ENCODE results near the gene RALGPS2.

RALGPS2 gene

DNA sequence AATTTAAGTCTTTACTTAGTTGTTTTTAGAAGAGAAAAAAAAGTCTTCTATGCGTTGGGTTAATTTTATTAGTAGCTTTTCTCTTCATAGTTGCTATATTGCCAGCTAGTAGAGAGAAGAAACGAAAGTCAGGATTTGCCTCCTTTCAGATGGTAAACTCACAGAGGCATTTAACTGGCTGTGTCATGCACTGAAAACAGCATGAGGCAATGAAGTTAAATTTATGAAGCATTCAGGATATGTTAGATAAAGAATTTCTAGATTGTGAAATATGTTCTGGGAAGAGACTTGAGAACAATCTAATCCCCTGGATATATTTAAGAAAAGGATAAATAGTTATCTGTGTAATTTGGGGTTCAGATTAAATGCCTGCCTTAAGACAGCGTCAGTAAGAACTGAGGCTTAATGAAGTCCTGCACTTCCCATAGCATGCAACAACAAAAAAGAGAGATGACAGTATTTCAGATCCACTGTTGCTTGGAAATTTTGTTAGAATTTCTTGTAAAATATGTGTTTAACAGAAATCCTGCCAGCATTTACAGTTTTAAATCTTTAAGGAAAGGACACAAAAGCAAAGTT is 144.2 kb downstream of the RALGPS2 start:
- DNase-seq = no peak

DNA sequence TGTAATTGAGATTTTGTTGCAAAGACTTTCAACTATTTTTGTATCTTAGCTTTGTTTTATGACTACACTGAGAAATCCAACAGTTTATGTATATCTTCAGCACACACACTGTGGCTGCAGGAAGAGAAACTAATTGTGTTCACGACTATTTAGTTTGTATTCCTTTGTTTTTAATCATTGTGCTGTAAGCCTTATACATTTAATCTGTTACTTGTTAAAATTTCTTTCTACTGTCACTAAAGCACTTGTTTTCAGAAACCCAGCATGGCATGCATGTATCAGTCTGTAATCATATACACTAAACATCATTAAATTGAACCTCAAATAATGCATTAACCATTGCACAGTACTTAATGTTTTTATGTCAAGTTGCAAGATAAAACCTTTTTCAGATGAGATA is 145.2 kb downstream of the RALGPS2 start:
- no peak for DNase-seq

DNA sequence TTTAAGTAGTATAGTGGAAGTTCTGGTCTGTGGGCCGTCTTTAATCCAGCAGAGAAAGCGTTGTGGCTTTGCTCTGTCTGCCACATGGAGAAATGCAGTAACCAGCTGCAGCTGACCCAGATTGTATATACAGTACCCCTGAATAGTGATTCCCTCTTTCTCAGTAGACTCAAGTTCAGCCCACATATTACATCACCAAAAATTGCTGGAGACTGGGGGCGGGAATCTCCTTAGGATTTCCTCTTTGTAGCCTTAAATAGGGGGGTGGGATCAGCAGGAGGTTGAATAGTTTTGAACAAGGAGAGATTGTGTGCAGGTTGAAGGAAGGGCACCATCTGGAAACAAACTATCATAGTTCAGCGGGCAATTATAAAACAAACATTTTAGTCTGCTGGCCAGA is 145.9 kb downstream of the RALGPS2 start, which contains the start of gene ANGPTL1:
TSS of gene ANGPTL1 (minus strand) at position 134 of the 400 bp plus-strand sequence. CDS start 5,301 bp downstream, outside the sequence.
- peak; percentile 20 for DNase-seq

DNA sequence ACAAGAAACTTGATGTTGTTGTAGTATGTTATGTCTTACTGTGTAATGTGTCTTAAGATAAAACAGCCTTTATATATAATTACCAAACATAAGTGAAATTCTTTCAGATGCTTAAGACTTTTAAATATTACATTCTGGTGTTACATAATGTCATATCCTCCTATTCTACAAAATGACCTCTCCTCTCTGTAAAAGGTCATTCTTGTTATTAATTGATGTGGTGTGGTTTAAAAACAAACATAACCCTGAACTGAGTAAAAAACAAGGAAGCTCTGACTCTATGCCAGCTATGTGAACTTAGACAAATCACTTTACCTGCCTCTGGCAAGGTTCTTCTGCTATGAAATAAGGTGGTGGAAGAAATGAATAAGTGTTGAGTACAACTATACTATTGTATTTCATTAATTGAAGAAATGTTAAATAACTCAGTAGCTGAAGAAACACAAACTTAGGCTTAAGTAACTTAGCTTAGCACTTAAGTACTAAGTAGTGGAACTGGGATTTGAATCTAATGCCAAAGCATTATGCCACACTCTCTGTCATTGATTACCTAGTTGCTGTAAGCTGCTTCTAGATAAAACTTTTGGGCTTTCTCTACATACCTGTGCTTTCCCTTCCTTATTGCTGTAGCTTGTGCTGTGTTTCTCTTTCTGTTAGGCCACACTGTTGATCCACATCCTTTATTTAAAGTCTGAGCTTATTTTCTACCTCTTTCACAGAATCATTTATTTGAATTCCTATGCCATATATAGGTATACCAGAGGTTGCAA is 146.7 kb downstream of the RALGPS2 start:
- no peak for DNase-seq

DNA sequence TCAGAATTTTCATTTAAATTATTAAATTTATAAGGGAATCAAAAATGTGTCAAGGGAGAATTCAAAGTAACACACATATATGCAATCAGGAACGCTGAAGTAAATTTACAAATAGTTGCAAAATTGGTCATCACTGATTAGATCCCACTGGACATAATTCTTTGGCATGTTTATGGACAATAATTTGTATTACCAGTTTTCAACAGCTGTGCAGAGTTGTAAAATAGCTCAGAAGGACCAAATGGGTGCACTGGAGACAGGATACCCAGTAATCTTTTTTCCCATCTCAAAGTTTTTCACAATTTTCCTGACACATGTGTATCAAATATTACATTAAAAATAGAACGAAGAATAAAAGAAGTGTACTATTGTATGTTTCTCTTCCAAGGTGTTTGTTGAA is 149.9 kb downstream of the RALGPS2 start:
- no peak for DNase-seq

DNA sequence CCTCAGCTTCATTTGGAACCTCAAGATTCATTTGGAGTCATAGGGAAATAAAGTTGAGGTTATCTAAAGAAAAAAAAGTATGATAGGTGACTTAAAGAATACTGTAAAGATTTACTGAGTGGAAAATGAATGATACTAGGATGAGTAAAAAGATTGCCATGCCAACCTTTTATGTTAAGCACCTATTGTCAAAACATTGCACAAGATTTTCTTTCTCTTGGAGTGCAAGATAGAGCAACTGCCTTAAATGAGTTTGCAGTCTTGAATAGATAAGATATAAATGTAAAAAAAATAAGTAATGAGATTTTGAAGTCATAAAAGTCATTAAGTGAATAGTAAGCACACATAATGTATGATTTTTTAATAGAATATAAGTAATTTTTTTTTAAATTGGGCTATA is 150.9 kb downstream of the RALGPS2 start:
- DNase-seq = no peak

DNA sequence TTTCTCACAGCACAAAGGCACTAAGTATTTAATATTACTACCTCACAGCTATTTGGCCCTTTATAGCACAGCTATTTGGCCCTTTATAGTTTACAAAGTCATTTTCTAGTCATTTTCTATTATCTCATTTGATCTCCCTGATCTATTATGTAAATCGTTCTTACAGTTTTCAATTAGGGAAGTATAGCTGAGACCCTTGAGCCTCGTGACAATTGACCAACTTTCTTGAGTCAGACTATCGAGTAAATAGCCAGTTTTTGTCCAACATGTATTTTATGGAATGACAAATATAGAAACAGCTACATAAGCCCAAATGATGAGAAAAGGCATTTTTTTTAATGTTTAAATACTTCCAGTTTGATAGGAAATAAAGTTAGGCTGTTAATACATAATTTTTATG is 152.9 kb downstream of the RALGPS2 start:
- DNase-seq = no peak

DNA sequence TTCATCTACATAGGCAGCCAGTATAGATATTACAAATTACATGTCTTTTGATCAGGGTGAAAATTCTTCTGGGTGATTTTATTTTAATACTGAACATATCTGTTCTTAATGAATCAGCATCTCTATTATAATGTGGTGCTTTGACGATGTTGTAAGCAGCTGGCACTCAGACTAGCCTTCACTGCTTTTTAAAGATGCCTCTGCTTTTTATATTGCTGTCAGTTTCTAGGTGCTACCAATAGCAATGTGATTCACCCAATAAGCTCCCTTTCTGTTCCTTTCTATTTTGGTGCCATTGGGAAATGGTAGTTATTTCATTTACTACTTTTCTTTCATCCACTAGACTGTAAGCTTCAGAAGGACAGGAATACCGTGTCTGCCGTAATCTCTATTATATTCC is 156.9 kb downstream of the RALGPS2 start:
- no peak for DNase-seq

DNA sequence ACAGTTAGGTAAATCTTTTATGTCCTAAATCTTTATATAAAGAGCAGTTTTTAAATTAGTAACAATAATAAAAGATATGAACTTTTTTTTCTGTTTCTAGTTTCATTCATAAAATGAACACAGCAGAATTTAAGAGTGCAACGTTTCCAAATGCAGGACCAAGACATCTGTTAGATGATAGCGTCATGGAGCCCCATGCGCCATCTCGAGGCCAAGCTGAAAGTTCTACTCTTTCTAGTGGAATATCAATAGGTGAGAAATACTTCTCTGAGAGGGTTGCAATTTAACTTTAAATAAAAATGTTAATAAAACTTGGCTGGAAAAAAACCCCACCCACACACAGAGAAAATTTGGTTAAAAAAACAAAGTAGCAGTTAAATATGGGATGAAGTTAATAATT is 160.8 kb downstream of the RALGPS2 start:
- no peak for DNase-seq

DNA sequence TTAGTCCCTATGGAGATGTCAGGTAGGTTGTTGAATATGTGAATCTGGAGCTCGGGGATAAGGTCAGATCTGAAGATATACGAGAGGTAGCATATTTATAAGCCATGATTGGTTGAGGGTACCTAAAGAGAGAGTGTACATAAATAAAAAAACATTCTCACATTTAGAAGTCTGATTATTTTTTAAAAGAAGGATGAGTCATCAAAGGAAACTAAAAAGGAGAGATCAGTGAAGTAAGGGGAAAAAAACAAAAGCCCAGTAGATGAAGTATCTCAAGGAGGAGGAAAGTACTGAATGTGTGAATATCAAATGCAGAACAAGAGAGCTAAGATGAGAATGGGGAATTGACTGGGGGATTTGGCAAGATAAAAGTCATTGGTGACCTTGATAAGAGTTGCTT is 161.5 kb downstream of the RALGPS2 start:
- DNase-seq = no peak

DNA sequence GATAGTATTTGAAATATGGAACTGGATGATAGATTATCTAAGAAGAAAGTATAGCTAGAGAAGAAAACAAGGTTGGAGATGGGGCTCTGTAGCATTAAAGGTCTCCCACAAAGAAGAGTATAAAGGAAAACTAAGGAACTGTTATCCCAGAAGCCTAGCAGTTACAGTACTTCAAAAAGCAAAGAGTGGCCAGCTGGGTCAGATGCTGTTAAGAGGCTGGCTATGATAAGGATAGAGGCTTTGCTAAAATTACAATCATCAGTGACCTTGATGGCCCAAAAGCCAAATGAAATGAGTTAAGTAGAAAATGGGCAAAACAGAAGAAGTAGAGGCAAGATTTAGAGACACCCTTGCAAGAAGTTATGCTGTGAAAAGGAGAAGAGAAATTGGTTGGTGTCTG is 170.9 kb downstream of the RALGPS2 start:
- DNase-seq = no peak

DNA sequence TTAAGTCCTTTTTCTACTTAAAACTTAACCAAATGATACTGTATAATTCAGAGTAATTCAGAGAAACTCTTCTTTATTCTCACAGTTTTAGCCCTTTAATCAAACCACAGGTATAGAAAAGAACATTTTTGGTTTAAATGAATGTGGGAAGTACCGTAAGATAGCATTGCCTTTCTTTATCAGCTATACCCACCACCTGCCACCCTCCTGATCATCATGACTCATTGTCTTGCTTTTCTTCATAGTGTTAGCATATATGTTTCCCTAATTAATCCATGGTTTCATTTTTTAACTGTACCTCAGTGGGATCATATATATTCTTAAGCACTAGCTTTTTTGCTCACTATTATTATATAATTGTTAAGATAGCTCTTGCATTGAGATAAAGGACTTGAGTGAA is 173.4 kb downstream of the RALGPS2 start:
- DNase-seq = no peak

DNA sequence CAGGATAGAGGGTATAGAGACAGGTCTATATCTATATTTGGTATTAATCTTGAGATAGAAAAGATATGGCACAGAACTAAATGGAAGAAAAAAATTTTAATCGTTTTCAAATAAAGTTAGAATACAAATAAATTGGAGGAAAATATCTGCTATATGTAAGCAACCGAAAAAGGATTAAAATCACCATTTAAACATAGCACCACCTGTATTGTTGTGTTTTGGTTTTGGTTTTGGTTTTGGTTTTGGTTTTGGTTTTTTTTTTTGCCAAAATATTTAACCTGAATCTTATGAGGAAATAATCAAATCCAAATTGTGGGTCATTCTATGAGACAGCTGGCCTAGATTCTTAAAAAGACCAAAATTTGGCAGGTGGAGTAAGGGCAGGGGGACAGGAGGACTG is 174.4 kb downstream of the RALGPS2 start:
- no peak for DNase-seq

DNA sequence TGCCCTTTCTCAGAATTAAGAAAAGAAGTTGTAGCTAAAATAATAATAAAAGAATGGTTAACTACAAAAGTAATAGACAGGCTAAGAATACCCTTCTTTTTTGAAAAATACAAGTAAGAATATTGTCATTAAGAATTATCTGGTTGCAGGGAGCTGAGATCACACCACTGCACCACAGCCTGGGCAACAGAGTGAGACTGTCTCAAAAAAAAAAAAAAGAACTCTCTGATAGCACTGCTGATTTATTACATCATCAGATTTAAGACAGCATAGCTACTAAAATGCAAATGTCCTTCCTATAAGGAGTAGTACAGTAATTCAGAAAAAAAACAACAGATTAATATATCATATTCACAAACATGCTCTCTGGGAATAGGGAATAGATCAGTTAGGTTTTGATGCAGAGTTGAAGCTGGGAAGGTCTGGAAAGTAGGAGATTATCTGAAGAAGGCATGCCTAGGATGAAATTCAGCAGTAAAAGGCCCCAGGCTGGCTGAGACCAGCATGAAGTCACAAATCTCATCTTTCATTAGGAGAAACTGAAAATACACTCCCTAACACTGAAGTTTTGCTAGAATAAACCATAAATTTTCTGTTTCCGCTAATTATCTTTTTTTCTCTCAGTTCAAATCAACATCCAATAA is 176.6 kb downstream of the RALGPS2 start:
- no peak for DNase-seq

DNA sequence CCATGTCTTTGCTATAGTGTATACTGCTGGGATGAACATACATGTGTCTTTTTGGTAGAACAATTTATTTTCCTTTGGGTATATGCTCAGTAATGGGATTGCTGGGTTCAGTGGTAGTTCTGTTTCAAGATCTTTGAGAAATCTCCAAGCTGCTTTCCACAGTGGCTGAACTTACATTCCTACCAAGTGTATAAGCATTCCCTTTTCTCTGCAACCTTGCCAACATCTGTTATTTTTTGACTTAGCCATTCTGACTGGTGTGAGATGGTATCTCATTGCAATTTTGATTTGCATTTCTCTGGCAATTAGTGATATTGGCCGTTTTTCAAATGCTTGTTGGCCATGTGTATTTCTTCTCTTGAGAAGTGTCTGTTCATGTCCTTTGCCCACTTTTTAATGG is 183.3 kb downstream of the RALGPS2 start:
- DNase-seq = peak; percentile 7

DNA sequence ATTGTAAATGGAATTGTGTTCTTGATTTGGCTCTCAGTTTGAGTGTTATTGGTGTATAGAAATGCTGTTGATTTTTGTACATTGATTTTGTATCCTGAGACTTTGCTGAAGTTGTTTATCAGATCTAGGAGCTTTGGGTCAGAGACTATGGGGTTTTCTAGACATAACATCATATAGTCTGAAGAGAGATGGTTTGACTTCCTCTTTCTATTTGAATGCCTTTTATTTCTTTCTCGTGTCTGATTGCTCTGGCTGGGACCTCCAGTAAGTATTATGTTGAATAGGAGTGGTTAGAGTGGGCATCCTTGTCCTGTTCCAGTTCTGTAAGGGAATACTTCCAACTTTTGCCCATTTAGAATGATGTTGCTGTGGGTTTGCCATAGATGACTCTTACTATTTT is 185.0 kb downstream of the RALGPS2 start:
- DNase-seq = no peak

DNA sequence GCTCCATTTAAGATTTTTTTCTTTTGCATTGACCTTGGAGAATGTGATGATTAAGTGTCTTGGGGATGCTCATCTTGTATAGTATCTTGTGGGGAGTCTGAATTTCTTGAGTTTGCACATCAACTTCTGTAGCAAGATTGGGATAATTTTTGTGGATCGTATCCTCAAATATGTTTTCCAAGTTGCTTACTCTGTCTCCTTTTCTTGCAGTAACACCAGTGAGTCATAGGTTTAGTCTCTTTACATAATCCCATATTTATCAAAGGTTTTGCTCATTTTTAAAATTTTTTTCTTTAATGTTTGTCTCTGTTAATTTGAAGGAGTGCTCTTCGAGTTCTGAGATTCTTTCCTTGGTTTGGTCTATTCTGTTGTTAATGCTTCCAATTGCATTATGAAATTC is 187.6 kb downstream of the RALGPS2 start:
- DNase-seq = no peak

DNA sequence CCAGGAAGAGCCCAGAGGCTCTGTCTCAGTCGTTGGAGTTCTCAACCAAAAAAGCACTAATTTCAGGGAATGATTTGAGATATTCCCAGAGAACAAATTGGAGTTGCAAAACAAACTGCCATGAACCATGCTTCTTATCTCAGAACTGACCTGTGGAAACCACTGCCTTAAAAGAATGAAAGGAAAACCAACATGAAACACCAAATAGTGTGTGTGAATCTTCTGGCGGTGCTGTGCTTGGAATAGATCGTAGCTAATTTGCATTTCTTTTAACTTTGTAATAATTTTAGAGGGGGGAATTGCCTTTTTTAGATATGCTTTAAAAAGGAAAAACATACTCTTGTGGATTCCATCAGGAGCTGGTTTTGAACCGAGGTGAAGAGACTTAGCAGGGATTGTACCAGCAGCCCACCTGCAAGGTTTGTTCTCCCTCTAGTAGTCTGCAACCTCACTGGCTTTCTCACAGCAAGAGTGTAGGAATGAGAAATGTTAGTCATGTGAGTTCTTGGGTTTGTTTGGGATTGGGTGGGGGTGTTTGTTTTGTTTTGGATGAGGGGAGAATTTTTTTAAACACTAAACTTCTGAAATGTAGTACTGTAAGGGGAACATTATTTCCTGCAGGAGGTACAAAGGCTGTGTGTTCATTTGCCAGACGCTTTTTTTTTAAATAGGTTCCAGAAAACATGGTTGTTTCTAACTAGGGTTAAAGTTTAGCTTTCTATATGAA is 191.6 kb downstream of the RALGPS2 start:
- DNase-seq = no peak

DNA sequence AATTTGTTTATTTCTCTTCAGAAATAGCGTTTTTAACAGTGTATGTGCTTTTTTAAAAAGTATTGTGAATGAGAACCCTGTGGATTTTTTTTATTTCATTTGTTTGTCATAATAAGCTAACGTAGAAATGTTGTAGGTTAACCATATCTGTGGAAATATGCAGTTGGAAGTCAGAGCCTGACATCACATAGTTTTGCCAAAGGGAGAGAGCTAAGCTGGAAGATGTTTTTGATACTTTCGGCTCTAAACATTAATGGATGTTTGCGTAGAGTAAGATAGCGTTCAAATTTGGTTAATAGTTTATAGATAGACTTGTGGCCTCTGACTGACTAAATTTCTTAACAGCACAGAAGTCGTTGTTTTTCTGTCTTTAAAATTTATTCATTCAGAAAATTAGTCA is 193.3 kb downstream of the RALGPS2 start:
- no peak for DNase-seq

DNA sequence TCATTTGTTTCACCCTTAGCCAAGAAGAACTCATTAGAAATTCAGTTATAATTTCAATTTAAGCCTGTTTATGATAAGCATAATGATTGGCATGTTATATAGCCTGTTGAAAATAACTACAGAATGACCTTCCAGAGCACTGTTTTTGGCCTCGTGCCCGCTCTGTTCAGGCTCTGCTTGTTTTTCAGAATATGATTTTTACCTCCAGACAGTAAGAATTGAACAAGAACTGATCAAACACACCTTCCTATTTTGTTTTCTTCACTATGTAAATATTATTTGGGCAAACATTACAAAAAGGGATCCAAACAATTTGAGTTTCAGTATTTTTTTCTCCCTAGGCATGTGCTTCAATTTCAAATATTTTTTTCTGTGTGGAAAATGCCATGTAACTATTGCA is 193.9 kb downstream of the RALGPS2 start:
- DNase-seq = no peak

DNA sequence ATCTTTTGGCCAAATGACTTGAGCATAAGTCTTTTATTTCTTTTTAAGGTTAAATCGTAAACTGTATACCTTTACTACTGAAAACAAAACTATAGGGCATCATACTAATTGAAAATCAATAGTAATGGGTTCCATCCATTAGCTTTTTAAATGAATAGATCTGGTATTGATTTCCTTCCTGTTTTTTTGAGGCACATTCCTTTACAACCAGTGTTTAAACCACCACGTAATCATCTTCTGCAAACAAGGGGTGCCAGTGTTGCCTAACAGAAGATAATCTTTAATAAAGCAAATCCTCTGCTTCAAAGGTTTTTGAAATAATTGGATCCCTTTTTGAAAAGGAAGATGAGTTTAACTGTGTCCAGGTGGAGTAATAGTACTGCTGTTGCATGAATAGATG is 194.5 kb downstream of the RALGPS2 start:
- DNase-seq = no peak

DNA sequence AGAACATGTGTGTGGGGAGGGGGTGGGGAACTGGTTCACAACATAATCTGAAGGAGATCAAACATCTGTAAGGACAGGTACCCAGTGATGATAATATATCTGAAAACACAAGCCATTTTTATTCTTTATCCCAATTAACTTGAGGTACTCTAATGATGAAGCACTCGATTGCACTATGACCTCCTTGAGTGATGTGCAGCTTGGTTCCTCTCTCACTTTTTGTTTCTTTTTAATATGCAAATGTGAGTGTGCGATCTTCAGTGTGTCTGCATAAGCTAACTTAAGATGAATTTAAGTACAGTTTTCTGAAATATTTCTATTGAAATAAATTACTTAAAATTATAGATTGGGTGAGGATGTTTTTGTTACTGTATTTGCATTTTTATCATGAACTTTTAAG is 196.5 kb downstream of the RALGPS2 start:
- DNase-seq = no peak

DNA sequence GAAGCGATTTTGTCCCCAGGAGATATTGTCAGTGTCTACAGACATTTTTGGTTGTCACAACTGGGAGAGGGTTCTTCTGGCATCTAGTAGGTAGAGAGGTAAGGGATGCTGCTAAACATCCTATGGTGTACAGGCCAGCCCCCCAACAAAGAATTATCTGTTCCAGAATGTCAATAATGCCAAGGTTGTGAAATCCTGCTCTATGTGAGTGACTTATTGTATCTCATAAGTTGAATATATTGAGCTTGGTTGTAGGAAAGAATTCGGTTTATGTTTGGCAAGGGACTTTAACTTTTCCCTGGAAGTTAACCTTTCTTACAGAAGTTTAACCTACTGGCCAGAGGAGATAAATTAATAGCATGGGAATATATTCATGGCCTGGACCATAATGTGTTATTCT is 198.5 kb downstream of the RALGPS2 start:
- no peak for DNase-seq

DNA sequence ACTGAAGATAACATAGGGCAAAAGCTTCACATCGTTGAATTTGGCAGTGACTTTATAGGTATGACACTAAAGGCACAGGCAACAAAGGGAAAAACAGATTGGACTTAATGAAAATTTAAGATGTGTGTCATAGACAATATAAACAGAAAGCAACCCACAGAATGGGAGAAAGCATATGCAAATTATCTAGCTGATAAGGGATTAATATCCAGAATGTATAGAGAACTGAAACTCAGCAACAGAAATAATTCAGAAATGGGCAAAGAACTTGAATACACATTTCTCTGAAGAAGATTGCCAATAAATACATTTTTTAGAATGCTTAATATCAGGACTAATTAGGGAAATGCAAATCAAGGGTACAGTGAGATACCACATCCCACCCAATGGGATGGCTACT is 201.0 kb downstream of the RALGPS2 start:
- DNase-seq = no peak
